HUDEP-2 (cell line): ENCODE data around the gene EFCAB11.
A peak's percentile ranks its signal among the peaks of the same experiment; 100 is the strongest.

ENCODE experiments used
- DNase-seq, 76 experiments: peaks; one replicate each; lab custom pipeline; 2025; ENCODE audit not compliant: unreplicated experiment in 76 of 76; lab: John Stamatoyannopoulos, UW

EFCAB11 gene

GRCh38 chr14:89954070-89955021, at the start of gene EFCAB11:
Gene EFCAB11 (minus strand): TSS chr14:89954730. CDS start chr14:89954660, 70 bp downstream.
- peak; percentile 51 to 98 (median 94) for DNase-seq

GRCh38 chr14:90003526-90004307, 49.2 kb upstream of the EFCAB11 start:
- peak in 2 of 76 experiments; percentile 6 to 33 for DNase-seq

- DNase-seq = no peak
These were observed 46.4 kb upstream of the EFCAB11 start for GRCh38 chr14:90000935-90001334.

GRCh38 chr14:89996963-89997362, 42.4 kb upstream of the EFCAB11 start:
- no peak for DNase-seq

GRCh38 chr14:89992273-89992672, 37.7 kb upstream of the EFCAB11 start:
- DNase-seq = no peak

GRCh38 chr14:89990623-89991275, 36.2 kb upstream of the EFCAB11 start:
- DNase-seq = no peak

GRCh38 chr14:89990218-89990617, 35.7 kb upstream of the EFCAB11 start:
- no peak for DNase-seq

GRCh38 chr14:89988787-89989186, 34.3 kb upstream of the EFCAB11 start:
- no peak for DNase-seq

GRCh38 chr14:89987161-89987475, 32.6 kb upstream of the EFCAB11 start:
- no peak for DNase-seq

- DNase-seq = no peak
These were observed 32.1 kb upstream of the EFCAB11 start for GRCh38 chr14:89986462-89987160.

GRCh38 chr14:89983375-89983774, 28.8 kb upstream of the EFCAB11 start:
- no peak for DNase-seq

- DNase-seq = no peak
These were observed 24.1 kb upstream of the EFCAB11 start for GRCh38 chr14:89978656-89979055.

GRCh38 chr14:89977668-89978067, 23.1 kb upstream of the EFCAB11 start:
- no peak for DNase-seq

- peak in 63 of 76 experiments; percentile 2 to 67 (median 34) for DNase-seq
These were observed 18.8 kb upstream of the EFCAB11 start for GRCh38 chr14:89973234-89973823.

- DNase-seq = no peak
These were observed 11.3 kb upstream of the EFCAB11 start for GRCh38 chr14:89965839-89966238.

- DNase-seq = no peak
These were observed 8.9 kb upstream of the EFCAB11 start for GRCh38 chr14:89963288-89963978.

- no peak for DNase-seq
These were observed 6.4 kb upstream of the EFCAB11 start for GRCh38 chr14:89960914-89961313.

GRCh38 chr14:89959853-89960445, 5.4 kb upstream of the EFCAB11 start:
- no peak for DNase-seq

GRCh38 chr14:89958966-89959365, 4.4 kb upstream of the EFCAB11 start:
- no peak for DNase-seq
